SK-N-SH (cell line): Measurements from ENCODE around the gene ZFYVE9.

Experiments
- EP300 ChIP-seq, 2 experiments: IDR thresholded peaks; 2 replicates each; pipeline versions ENCODE4 v1.4.0 to v1.6.1; 2012; ENCODE audit warnings: borderline replicate concordance in 1 of 2, low read depth in 1 of 2, low read length in 1 of 2
- EZH2phosphoT487 ChIP-seq: fragments of 200-600 bp; sonication (generic); IDR thresholded peaks from 2 replicates; pipeline ENCODE4 v1.6.1; 2017; ENCODE audit warnings: low read depth, mixed run types, mild to moderate bottlenecking, antibody characterized with exemption, moderate library complexity, borderline replicate concordance
- FOXM1 ChIP-seq: IDR thresholded peaks from 2 replicates; pipeline ENCODE4 v1.4.0; 2012; ENCODE audit warnings: low read depth, mild to moderate bottlenecking
- JUND ChIP-seq: IDR thresholded peaks from 2 replicates; pipeline ENCODE4 v1.4.0; 2012
- MAX ChIP-seq: IDR thresholded peaks from 2 replicates; pipeline ENCODE4 v1.4.0; 2012; ENCODE audit warnings: low read depth
- POLR2AphosphoS5 ChIP-seq: IDR thresholded peaks from 2 replicates; pipeline ENCODE4 v1.6.1; 2012; ENCODE audit warnings: low read depth, low read length
- RCOR1 ChIP-seq: fragments of 150-350 bp; IDR thresholded peaks from 2 replicates; pipeline ENCODE4 v1.6.1; 2017; ENCODE audit warnings: antibody characterized with exemption, low read length
- SMC3 ChIP-seq: IDR thresholded peaks from 2 replicates; pipeline ENCODE4 v1.6.1; 2012; ENCODE audit warnings: low read depth, low read length, improper control_type of control experiment
- TAF1 ChIP-seq: IDR thresholded peaks from 2 replicates; pipeline ENCODE4 v1.6.1; 2012; ENCODE audit warnings: low read depth, mild to moderate bottlenecking, low read length, moderate library complexity, borderline replicate concordance
- YY1 ChIP-seq: IDR thresholded peaks from 2 replicates; pipeline ENCODE4 v1.4.0; 2012; ENCODE audit warnings: low read depth, mild to moderate bottlenecking
- TF ChIP-seq, protein P1 (sequence below): fragments of 200-600 bp; sonication (generic); IDR thresholded peaks from 2 replicates; pipeline ENCODE4 v1.6.1; 2017; ENCODE audit warnings: antibody characterized with exemption, mild to moderate bottlenecking, moderate library complexity

DNA sequence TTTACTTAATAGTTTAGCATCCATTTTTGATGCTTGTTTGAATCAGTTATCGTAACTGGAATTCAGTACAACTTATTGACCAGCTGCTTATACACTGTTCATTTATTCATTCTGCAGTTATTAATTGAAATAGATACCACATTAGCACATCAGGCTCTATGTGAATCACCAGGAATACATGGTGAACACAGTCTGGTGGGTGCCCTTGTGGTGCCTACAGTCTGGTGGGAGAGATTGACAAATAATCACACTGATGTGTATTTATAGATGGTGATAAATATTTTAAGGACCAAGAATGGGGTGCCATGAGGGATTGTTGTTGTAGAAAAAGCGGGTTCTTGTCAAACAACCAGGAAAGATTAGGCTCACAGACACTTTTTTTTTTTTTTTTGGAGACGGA is 87.6 kb downstream of the ZFYVE9 start:
- TF ChIP-seq TAF1 = no peak
- no peak for TF ChIP-seq EZH2phosphoT487
- TF ChIP-seq EP300 (IDR thresholded peaks at IDR 0.05; ENCODE audit: borderline replicate concordance in 1 of 2, low read depth in 1 of 2, low read length in 1 of 2) = no peak
- no peak for TF ChIP-seq POLR2AphosphoS5
- no peak for TF ChIP-seq SMC3
- TF ChIP-seq MAX = no peak
- TF ChIP-seq, protein P1, sequence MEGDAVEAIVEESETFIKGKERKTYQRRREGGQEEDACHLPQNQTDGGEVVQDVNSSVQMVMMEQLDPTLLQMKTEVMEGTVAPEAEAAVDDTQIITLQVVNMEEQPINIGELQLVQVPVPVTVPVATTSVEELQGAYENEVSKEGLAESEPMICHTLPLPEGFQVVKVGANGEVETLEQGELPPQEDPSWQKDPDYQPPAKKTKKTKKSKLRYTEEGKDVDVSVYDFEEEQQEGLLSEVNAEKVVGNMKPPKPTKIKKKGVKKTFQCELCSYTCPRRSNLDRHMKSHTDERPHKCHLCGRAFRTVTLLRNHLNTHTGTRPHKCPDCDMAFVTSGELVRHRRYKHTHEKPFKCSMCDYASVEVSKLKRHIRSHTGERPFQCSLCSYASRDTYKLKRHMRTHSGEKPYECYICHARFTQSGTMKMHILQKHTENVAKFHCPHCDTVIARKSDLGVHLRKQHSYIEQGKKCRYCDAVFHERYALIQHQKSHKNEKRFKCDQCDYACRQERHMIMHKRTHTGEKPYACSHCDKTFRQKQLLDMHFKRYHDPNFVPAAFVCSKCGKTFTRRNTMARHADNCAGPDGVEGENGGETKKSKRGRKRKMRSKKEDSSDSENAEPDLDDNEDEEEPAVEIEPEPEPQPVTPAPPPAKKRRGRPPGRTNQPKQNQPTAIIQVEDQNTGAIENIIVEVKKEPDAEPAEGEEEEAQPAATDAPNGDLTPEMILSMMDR = no peak
- no peak for TF ChIP-seq JUND
- TF ChIP-seq FOXM1 = no peak
- no peak for TF ChIP-seq RCOR1
- TF ChIP-seq YY1 = no peak
